Measurements from ENCODE around the gene USO1. TPM values are rescaled to one million over a fixed set of nuclear protein-coding genes. Genes with fewer than 3 reads are reported as not detected.
"Not testable (repeated sequence)": the region's sequence is repeated elsewhere in the genome, so short reads cannot be mapped to it uniquely, and the experiment has no call there.

Gene USO1
- total RNA-seq, 6 donors from 2014 or later, result 23.7 to 111 (median 54.3) TPM

DNA sequence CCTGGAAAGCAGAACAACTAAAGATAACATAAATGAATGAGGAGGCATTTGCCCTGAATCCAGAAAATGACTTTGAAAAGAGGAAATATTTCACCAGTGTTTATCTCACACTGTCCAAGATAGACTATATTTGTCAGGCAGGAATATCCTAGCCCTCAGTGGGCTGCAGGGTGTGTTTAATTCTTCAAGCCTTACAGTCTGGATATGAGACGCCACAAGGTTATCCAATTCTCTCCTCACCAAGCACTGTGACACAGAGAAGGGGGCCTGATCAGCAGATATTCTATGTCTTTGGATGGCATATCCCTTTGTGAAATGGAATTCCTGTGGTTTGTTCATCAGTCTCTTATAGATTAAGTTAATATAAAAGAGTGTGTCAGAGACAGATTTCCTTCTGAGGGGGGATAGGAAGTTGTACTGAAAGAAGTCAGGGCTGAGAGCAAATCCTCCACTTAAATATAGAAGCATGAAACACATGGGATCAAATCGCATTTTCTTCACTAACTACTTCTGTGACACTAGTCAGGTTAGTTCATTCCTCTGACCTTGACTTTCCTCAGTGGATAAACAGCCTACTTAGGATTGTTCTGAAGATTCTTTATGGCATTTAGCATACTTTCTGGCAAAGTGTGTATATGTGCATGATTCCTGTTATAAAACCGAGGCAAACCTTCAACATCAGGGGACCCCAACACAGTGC is 44.4 kb upstream of the USO1 start:
- no peak overlapping the region for H3K4me3 ChIP-seq
- no peaks in the 10 kb centered on the region for H3K4me1 ChIP-seq
- no peak for ATAC-seq (ENCODE audit: low FRiP score in 2 of 2)
- DNase-seq, result no peak
- H3K36me3 ChIP-seq, result no peaks in the 10 kb centered on the region
- H3K27me3 ChIP-seq, result no peaks in the 10 kb centered on the region
- 91 to 92% methylated on average over 3 of the region's 3 CpGs for WGBS, 2 donors
- TF ChIP-seq POLR2A (IDR thresholded peaks at IDR 0.05) (no peak), EP300 (IDR thresholded peaks at IDR 0.05) (no peak), CTCF (IDR thresholded peaks at IDR 0.05) (no peak), POLR2AphosphoS5 (IDR thresholded peaks at IDR 0.05) (no peak)
- H3K9me3 ChIP-seq, result no peaks in the 10 kb centered on the region
- H3K27ac ChIP-seq, result no peak overlapping the region

DNA sequence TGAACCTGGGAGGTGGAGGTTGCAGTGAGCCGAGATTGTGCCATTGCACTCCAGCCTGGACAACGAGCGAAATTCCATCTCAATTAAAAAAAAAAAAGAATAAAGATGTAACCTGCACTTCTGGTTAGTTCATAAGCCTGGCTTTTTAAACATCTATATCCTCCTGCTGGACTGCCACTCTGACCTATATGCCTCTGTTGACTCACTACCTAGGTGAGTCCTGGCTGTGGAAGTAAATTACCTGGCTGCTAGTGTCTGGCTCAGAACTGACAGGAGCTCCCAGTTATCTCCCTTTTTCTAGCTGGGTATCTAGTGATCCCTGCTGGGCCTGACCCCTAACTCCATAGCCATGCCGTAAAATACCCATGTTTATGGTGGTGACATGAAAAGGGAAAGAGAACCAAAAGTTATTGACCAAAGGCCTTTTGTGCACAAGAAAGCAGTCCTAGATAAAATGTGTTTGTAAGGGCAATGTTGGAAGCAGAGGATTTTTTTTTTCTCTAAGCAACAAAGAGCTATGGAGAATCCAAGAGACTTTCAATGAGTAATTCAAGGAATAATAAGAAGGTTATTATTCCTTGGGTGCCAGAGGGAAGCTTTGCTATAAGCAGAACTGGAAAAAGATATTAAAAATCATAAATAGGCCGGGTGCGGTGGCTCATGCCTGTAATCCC is 40.8 kb upstream of the USO1 start:
- WGBS, 2 donors, result 95 to 97% methylated on average over 6 of the region's 6 CpGs
- no peak for TF ChIP-seq EP300 (IDR thresholded peaks at IDR 0.05)
- TF ChIP-seq CTCF (IDR thresholded peaks at IDR 0.05), result no peak
- no peak for TF ChIP-seq POLR2AphosphoS5 (IDR thresholded peaks at IDR 0.05)
- TF ChIP-seq POLR2A (IDR thresholded peaks at IDR 0.05), result no peak

GRCh38 chr4:75685546-75686189 is 38.7 kb upstream of the USO1 start:
- Histone ChIP-seq H3K27ac (no peak overlapping the region), H3K4me1 (no peaks in the 10 kb centered on the region), H3K9me3 (no peaks in the 10 kb centered on the region), H3K36me3 (no peaks in the 10 kb centered on the region), H3K27me3 (no peaks in the 10 kb centered on the region), H3K4me3 (no peak overlapping the region)
- DNase-seq (no peak), ATAC-seq (ENCODE audit: low FRiP score in 2 of 2) (no peak)
- WGBS, 2 donors, result 58 to 67% methylated on average over 2 of the region's 2 CpGs
- TF ChIP-seq POLR2A (IDR thresholded peaks at IDR 0.05) (no peak), EP300 (IDR thresholded peaks at IDR 0.05) (no peak), POLR2AphosphoS5 (IDR thresholded peaks at IDR 0.05) (no peak)

More for the DNA sequence above, 40.8 kb upstream of the USO1 start:
- H3K27me3 ChIP-seq, result no peaks in the 10 kb centered on the region
- no peaks in the 10 kb centered on the region for H3K36me3 ChIP-seq
- H3K4me1 ChIP-seq, result no peaks in the 10 kb centered on the region
- H3K27ac ChIP-seq, result no peak overlapping the region
- ATAC-seq (ENCODE audit: low FRiP score in 2 of 2) (no peak), DNase-seq (no peak)
- H3K4me3 ChIP-seq, result no peak overlapping the region
- H3K9me3 ChIP-seq, result no peaks in the 10 kb centered on the region

DNA sequence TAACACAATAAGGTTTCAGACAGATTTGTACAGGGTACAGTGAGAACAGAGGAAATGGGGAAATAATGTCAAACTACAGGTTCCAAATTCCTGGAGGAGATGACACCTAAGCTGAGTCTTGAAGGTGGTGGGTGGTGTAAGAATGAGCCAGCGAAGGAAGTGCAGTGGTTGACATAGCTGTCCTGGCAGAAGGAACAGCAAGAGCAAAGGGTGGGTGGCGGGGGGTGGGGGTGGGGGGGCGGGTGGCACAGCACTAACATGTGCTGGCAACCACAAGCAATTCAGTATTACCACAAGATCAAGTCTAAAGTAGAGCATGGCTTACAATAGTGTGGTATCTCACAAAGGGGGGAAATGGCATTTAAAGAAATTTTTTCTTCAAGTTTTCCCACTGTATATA is 38.0 kb upstream of the USO1 start:
- no peak overlapping the region for H3K4me3 ChIP-seq
- 53 to 57% methylated on average over 3 of the region's 3 CpGs for WGBS, 2 donors
- H3K9me3 ChIP-seq, result no peaks in the 10 kb centered on the region
- no peaks in the 10 kb centered on the region for H3K27me3 ChIP-seq
- H3K4me1 ChIP-seq, result no peaks in the 10 kb centered on the region
- H3K36me3 ChIP-seq, result no peaks in the 10 kb centered on the region
- H3K27ac ChIP-seq, result no peak overlapping the region
- TF ChIP-seq POLR2AphosphoS5 (IDR thresholded peaks at IDR 0.05), result no peak
- no peak for TF ChIP-seq CTCF (IDR thresholded peaks at IDR 0.05)
- TF ChIP-seq EP300 (IDR thresholded peaks at IDR 0.05), result no peak
- TF ChIP-seq POLR2A (IDR thresholded peaks at IDR 0.05), result no peak
- ATAC-seq (ENCODE audit: low FRiP score in 2 of 2), result no peak
- DNase-seq, result no peak

- DNase-seq; H3K27me3 ChIP-seq; H3K36me3 ChIP-seq; ATAC-seq (ENCODE audit: low FRiP score in 2 of 2); H3K27ac ChIP-seq; H3K4me3 ChIP-seq; H3K4me1 ChIP-seq; H3K9me3 ChIP-seq: not testable (repeated sequence)
- 100% methylated on average over 1 of the region's 1 CpG for WGBS, 2 donors
Measured at GRCh38 chr4:75687125-75687524, 37.3 kb upstream of the USO1 start.

DNA sequence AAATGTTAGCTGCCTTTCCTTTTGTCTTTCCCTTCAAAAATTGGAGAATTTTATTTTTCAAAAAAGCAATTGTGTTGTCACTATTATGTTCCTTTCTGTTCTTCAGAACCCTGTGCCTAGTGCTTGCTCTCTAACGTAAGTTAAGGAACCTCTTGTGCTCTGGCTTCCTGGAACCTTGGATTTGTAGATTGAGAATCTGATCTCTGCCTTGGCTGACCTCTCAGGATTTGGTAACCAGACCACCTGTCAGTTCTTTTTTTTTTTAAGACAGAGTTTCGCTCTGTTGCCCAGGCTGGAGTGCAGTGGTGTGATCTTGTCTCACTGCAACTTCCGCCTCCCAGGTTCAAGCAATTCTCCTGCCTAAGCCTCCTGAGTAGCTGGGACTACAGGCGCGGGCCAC is 32.3 kb upstream of the USO1 start:
- not testable (repeated sequence) for ATAC-seq (ENCODE audit: low FRiP score in 2 of 2); H3K27me3 ChIP-seq; H3K9me3 ChIP-seq; DNase-seq; H3K4me1 ChIP-seq; H3K27ac ChIP-seq; H3K4me3 ChIP-seq; H3K36me3 ChIP-seq
- 97 to 99% methylated on average over 5 of the region's 5 CpGs for WGBS, 2 donors
